ENCODE measurements around the gene CLDN3. TPM values are rescaled to one million over a fixed set of nuclear protein-coding genes. Genes with fewer than 3 reads are reported as not detected.
"Not testable (repeated sequence)": the region's sequence is repeated elsewhere in the genome, so short reads cannot be mapped to it uniquely, and the experiment has no call there.

CLDN3 gene
- total RNA-seq, 2 donors from 2014 or later, result not detected

GRCh38 chr7:73738220-73738611 is 31.9 kb downstream of the CLDN3 start:
- no peaks in the 10 kb centered on the region for H3K36me3 Mint-ChIP-seq (ENCODE audit: insufficient read depth in 2 of 2)
- peaks cover 34% of the 10 kb centered on the region for H3K4me1 Mint-ChIP-seq (ENCODE audit: low read depth)
- peak overlapping the region; percentile 91 to 96 for H3K4me3 Mint-ChIP-seq
- peak overlapping the region; percentile 82 for H3K27ac Mint-ChIP-seq
- ATAC-seq (replicated peaks in 1 of 2), result peak; percentile 20 to 22
- DNase-seq, result peak; percentile 59 to 60
- H3K27me3 Mint-ChIP-seq (ENCODE audit: low read depth), result no peaks in the 10 kb centered on the region
- H3K9me3 Mint-ChIP-seq, result no peaks in the 10 kb centered on the region

- no peaks in the 10 kb centered on the region for H3K27me3 Mint-ChIP-seq (ENCODE audit: low read depth)
- no peaks in the 10 kb centered on the region for H3K9me3 Mint-ChIP-seq
- no peaks in the 10 kb centered on the region for H3K36me3 Mint-ChIP-seq (ENCODE audit: insufficient read depth in 2 of 2)
- H3K4me3 Mint-ChIP-seq, result peak overlapping the region; percentile 91 to 96
- peak overlapping the region; percentile 82 for H3K27ac Mint-ChIP-seq
- ATAC-seq (replicated peaks in 1 of 2), result no peak
- peaks cover 34% of the 10 kb centered on the region for H3K4me1 Mint-ChIP-seq (ENCODE audit: low read depth)
- DNase-seq, result peak in 1 of 2 donors; percentile 6
Measured at GRCh38 chr7:73737491-73738219, 32.4 kb downstream of the CLDN3 start.

GRCh38 chr7:73736885-73737284 is 33.2 kb downstream of the CLDN3 start:
- H3K36me3 Mint-ChIP-seq (ENCODE audit: insufficient read depth in 2 of 2), result no peaks in the 10 kb centered on the region
- H3K4me3 Mint-ChIP-seq, result peak overlapping the region in 1 of 2 donors; percentile 91
- no peaks in the 10 kb centered on the region for H3K9me3 Mint-ChIP-seq
- DNase-seq, result no peak
- no peak for ATAC-seq (replicated peaks in 1 of 2)
- H3K4me1 Mint-ChIP-seq (ENCODE audit: low read depth), result peaks cover 34% of the 10 kb centered on the region
- no peak overlapping the region for H3K27ac Mint-ChIP-seq
- no peaks in the 10 kb centered on the region for H3K27me3 Mint-ChIP-seq (ENCODE audit: low read depth)

- no peaks in the 10 kb centered on the region for H3K27me3 Mint-ChIP-seq (ENCODE audit: low read depth)
- no peaks in the 10 kb centered on the region for H3K9me3 Mint-ChIP-seq
- no peak for DNase-seq
- H3K27ac Mint-ChIP-seq, result no peak overlapping the region
- H3K4me1 Mint-ChIP-seq (ENCODE audit: low read depth), result peaks cover 34% of the 10 kb centered on the region
- ATAC-seq (replicated peaks in 1 of 2), result no peak
- H3K4me3 Mint-ChIP-seq, result no peak overlapping the region
- H3K36me3 Mint-ChIP-seq (ENCODE audit: insufficient read depth in 2 of 2), result no peaks in the 10 kb centered on the region
Measured at GRCh38 chr7:73735528-73735905, 34.6 kb downstream of the CLDN3 start.

- peak; percentile 59 to 60 for ATAC-seq (replicated peaks in 1 of 2)
- H3K9me3 Mint-ChIP-seq, result no peaks in the 10 kb centered on the region
- no peaks in the 10 kb centered on the region for H3K27me3 Mint-ChIP-seq (ENCODE audit: low read depth)
- H3K27ac Mint-ChIP-seq, result no peak overlapping the region
- H3K4me3 Mint-ChIP-seq, result peak overlapping the region in 1 of 2 donors; percentile 61
- H3K36me3 Mint-ChIP-seq (ENCODE audit: insufficient read depth in 2 of 2), result no peaks in the 10 kb centered on the region
- peak; percentile 87 to 89 for DNase-seq
- peaks cover 34% of the 10 kb centered on the region for H3K4me1 Mint-ChIP-seq (ENCODE audit: low read depth)
Measured at GRCh38 chr7:73734619-73735527, 35.2 kb downstream of the CLDN3 start.

- Mint-ChIP-seq H3K9me3 (no peaks in the 10 kb centered on the region), H3K36me3 (ENCODE audit: insufficient read depth in 2 of 2) (no peaks in the 10 kb centered on the region), H3K27me3 (ENCODE audit: low read depth) (peaks cover 7% of the 10 kb centered on the region), H3K4me1 (ENCODE audit: low read depth) (peaks cover 19% of the 10 kb centered on the region), H3K4me3 (no peak overlapping the region), H3K27ac (no peak overlapping the region)
- no peak for DNase-seq
- ATAC-seq (replicated peaks in 1 of 2), result no peak
Measured at GRCh38 chr7:73732397-73732796, 37.7 kb downstream of the CLDN3 start.

GRCh38 chr7:73730485-73730884 is 39.6 kb downstream of the CLDN3 start:
- H3K9me3 Mint-ChIP-seq, result no peaks in the 10 kb centered on the region
- DNase-seq (no peak), ATAC-seq (replicated peaks in 1 of 2) (no peak)
- no peaks in the 10 kb centered on the region for H3K36me3 Mint-ChIP-seq (ENCODE audit: insufficient read depth in 2 of 2)
- peaks cover 7% of the 10 kb centered on the region for H3K27me3 Mint-ChIP-seq (ENCODE audit: low read depth)
- H3K4me1 Mint-ChIP-seq (ENCODE audit: low read depth), result peaks cover 11% of the 10 kb centered on the region
- H3K4me3 Mint-ChIP-seq, result no peak overlapping the region
- no peak overlapping the region for H3K27ac Mint-ChIP-seq

- H3K27ac Mint-ChIP-seq, result no peak overlapping the region
Measured at GRCh38 chr7:73728551-73728950, 41.5 kb downstream of the CLDN3 start.

GRCh38 chr7:73727952-73728351 is 42.1 kb downstream of the CLDN3 start:
- no peak for ATAC-seq (replicated peaks in 1 of 2)
- Mint-ChIP-seq H3K4me1 (ENCODE audit: low read depth) (no peaks in the 10 kb centered on the region), H3K27ac (no peak overlapping the region), H3K36me3 (ENCODE audit: insufficient read depth in 2 of 2) (no peaks in the 10 kb centered on the region), H3K9me3 (no peaks in the 10 kb centered on the region), H3K27me3 (ENCODE audit: low read depth) (peaks cover 7% of the 10 kb centered on the region), H3K4me3 (no peak overlapping the region)
- no peak for DNase-seq

More at GRCh38 chr7:73728551-73728950, 41.5 kb downstream of the CLDN3 start:
- Mint-ChIP-seq H3K4me3 (no peak overlapping the region), H3K4me1 (ENCODE audit: low read depth) (no peaks in the 10 kb centered on the region), H3K36me3 (ENCODE audit: insufficient read depth in 2 of 2) (no peaks in the 10 kb centered on the region), H3K9me3 (no peaks in the 10 kb centered on the region), H3K27me3 (ENCODE audit: low read depth) (peaks cover 7% of the 10 kb centered on the region)
- no peak for DNase-seq
- ATAC-seq (replicated peaks in 1 of 2), result no peak

- ATAC-seq (replicated peaks in 1 of 2), result peak; percentile 53 to 54
- Mint-ChIP-seq H3K36me3 (ENCODE audit: insufficient read depth in 2 of 2) (no peaks in the 10 kb centered on the region), H3K27ac (no peak overlapping the region), H3K9me3 (no peaks in the 10 kb centered on the region), H3K4me1 (ENCODE audit: low read depth) (no peaks in the 10 kb centered on the region), H3K4me3 (no peak overlapping the region), H3K27me3 (ENCODE audit: low read depth) (peaks cover 7% of the 10 kb centered on the region)
- no peak for DNase-seq
Measured at GRCh38 chr7:73726083-73726466, 44.0 kb downstream of the CLDN3 start.

- peaks cover 6% of the 10 kb centered on the region for H3K4me1 Mint-ChIP-seq (ENCODE audit: low read depth)
- no peak overlapping the region for H3K4me3 Mint-ChIP-seq
- no peaks in the 10 kb centered on the region for H3K9me3 Mint-ChIP-seq
- H3K27ac Mint-ChIP-seq, result no peak overlapping the region
- H3K36me3 Mint-ChIP-seq (ENCODE audit: insufficient read depth in 2 of 2), result no peaks in the 10 kb centered on the region
- DNase-seq, result no peak
- ATAC-seq (replicated peaks in 1 of 2), result no peak
- H3K27me3 Mint-ChIP-seq (ENCODE audit: low read depth), result peaks cover 16% of the 10 kb centered on the region
Measured at GRCh38 chr7:73723813-73724212, 46.3 kb downstream of the CLDN3 start.

GRCh38 chr7:73722785-73723184 is 47.3 kb downstream of the CLDN3 start:
- peaks cover 16% of the 10 kb centered on the region for H3K4me1 Mint-ChIP-seq (ENCODE audit: low read depth)
- H3K27ac Mint-ChIP-seq, result no peak overlapping the region
- ATAC-seq (replicated peaks in 1 of 2) (no peak), DNase-seq (no peak)
- no peaks in the 10 kb centered on the region for H3K9me3 Mint-ChIP-seq
- H3K36me3 Mint-ChIP-seq (ENCODE audit: insufficient read depth in 2 of 2), result no peaks in the 10 kb centered on the region
- H3K4me3 Mint-ChIP-seq, result no peak overlapping the region
- peaks cover 9% of the 10 kb centered on the region for H3K27me3 Mint-ChIP-seq (ENCODE audit: low read depth)

GRCh38 chr7:73722182-73722581 is 47.9 kb downstream of the CLDN3 start:
- not testable (repeated sequence) for H3K27ac Mint-ChIP-seq; DNase-seq; ATAC-seq (replicated peaks in 1 of 2); H3K9me3 Mint-ChIP-seq; H3K36me3 Mint-ChIP-seq (ENCODE audit: insufficient read depth in 2 of 2); H3K27me3 Mint-ChIP-seq (ENCODE audit: low read depth); H3K4me3 Mint-ChIP-seq
- H3K4me1 Mint-ChIP-seq (ENCODE audit: low read depth), result peaks cover 22% of the 10 kb centered on the region
